HCT116 (cell line): ENCODE measurements around the gene WIF1. TPM values are rescaled to one million over a fixed set of nuclear protein-coding genes. Genes with fewer than 3 reads are reported as not detected.

Source experiments
- ATAC-seq: fragments of 200-7000 bp; cut with Tn5 transposase; 2 replicates; pipeline ENCODE4 v1.9.1; 2020; ENCODE audit warnings: mild to moderate bottlenecking, moderate library complexity
- BruUV-seq: library from RNA; stranded (reverse); fragments of 400-500 nt; replicated peaks from 2 replicates; lab custom pipeline; 2021; lab: Mats Ljungman, UMichigan
- CTCF ChIA-PET: fragments of 300-600 bp; sonication (Branson Sonifier 250); formaldehyde crosslinking; loops from one replicate; lab custom pipeline; 2021; ENCODE audit warnings: antibody characterized with exemption; lab: Charles Lee
- POLR2A ChIA-PET: fragments of 300-600, 350-600 bp; sonication (Branson Sonifier 250); formaldehyde crosslinking; loops from one replicate; lab custom pipeline; 2021; ENCODE audit warnings: antibody characterized with exemption; lab: Charles Lee
- RAD21 ChIA-PET, 2 experiments: fragments of 300-600 bp; sonication (Branson Sonifier 250); formaldehyde crosslinking; loops; one replicate each; lab custom pipeline; 2023; ENCODE audit warnings: low total read pairs in 2 of 2; ENCODE audit not compliant: uncharacterized antibody in 2 of 2, unreplicated experiment in 2 of 2, low non-redundant PET in 1 of 2; lab: Charles Lee
- DNase-seq: peaks from one replicate; pipeline ENCODE4 v3.0.0-alpha.2; 2010; ENCODE audit warnings: low read depth, low spot score
- H2AFZ ChIP-seq: fragments of 200-600 bp; shearing (Covaris generic), sonication (generic); 2 replicates; pipeline ENCODE4 v1.6.1; 2017; ENCODE audit warnings: low read depth, mixed run types, mixed read lengths, antibody characterized with exemption, low read length; ENCODE audit not compliant: poor library complexity, severe bottlenecking
- H3K27ac ChIP-seq: 2 replicates; pipeline ENCODE4 v1.5.1; 2012; ENCODE audit warnings: low read depth, low read length
- H3K27me3 ChIP-seq: fragments of 200-600 bp; sonication (generic); 2 replicates; pipeline ENCODE4 v1.6.1; 2016; ENCODE audit warnings: mixed run types, low read length, mixed read lengths; ENCODE audit not compliant: insufficient read depth
- H3K36me3 ChIP-seq, 2 experiments: fragments of 200-500 bp in 1 of 2; fragments of 200-600 bp in 1 of 2; sonication (Bioruptor generic) in 1 of 2; sonication (generic) in 1 of 2; 2 replicates each; pipeline versions ENCODE4 v1.5.1 to v1.6.1; 2014 to 2016; ENCODE audit warnings: low read length in 2 of 2, inconsistent platforms in 1 of 2, mixed read lengths in 1 of 2, mixed run types in 1 of 2; ENCODE audit not compliant: insufficient read depth in 2 of 2, control insufficient read depth in 1 of 2
- H3K4me1 ChIP-seq, 2 experiments: fragments of 200-600 bp in 1 of 2; sonication (generic) in 1 of 2; 2 replicates each; pipeline versions ENCODE4 v1.5.1 to v1.6.1; 2012 to 2017; ENCODE audit warnings: low read length in 2 of 2, inconsistent platforms in 1 of 2, mild to moderate bottlenecking in 1 of 2, mixed read lengths in 1 of 2, mixed run types in 1 of 2, moderate library complexity in 1 of 2; ENCODE audit not compliant: insufficient read depth in 2 of 2, control insufficient read depth in 1 of 2
- H3K4me2 ChIP-seq: fragments of 200-600 bp; sonication (generic); 2 replicates; pipeline ENCODE4 v1.6.1; 2017; ENCODE audit warnings: mixed run types, low read length, mixed read lengths
- H3K4me3 ChIP-seq, 2 experiments: fragments of 200-600 bp in 1 of 2; sonication (generic) in 1 of 2; replicated peaks in 1 of 2; 2 replicates each; pipeline ENCODE4 v1.5.1; 2011 to 2016; ENCODE audit warnings: low read length in 2 of 2, control low read depth in 1 of 2, low read depth in 1 of 2, mild to moderate bottlenecking in 1 of 2, mixed read lengths in 1 of 2, mixed run types in 1 of 2
- H3K79me2 ChIP-seq: fragments of 200-600 bp; sonication (generic); 2 replicates; pipeline ENCODE4 v1.6.1; 2017; ENCODE audit warnings: mild to moderate bottlenecking, mixed run types, low read length, moderate library complexity, mixed read lengths; ENCODE audit not compliant: insufficient read depth
- H3K9ac ChIP-seq: fragments of 200-600 bp; sonication (generic); 2 replicates; pipeline ENCODE4 v1.6.1; 2016; ENCODE audit warnings: low read length, mixed read lengths
- H3K9me2 ChIP-seq: fragments of 200-600 bp; sonication (generic), shearing (Covaris generic); 2 replicates; pipeline ENCODE4 v1.6.1; 2017; ENCODE audit warnings: mixed run types, mild to moderate bottlenecking, moderate library complexity; ENCODE audit not compliant: insufficient read depth
- H3K9me3 ChIP-seq, 2 experiments: fragments of 200-500 bp in 1 of 2; fragments of 200-600 bp in 1 of 2; sonication (Bioruptor generic) in 1 of 2; sonication (generic) in 1 of 2; 2 replicates each; pipeline ENCODE4 v1.6.1; 2014 to 2017; ENCODE audit warnings: low read length in 2 of 2, mixed read lengths in 2 of 2, inconsistent platforms in 1 of 2, low read depth in 1 of 2, mild to moderate bottlenecking in 1 of 2, mixed run types in 1 of 2, moderate library complexity in 1 of 2; ENCODE audit not compliant: control insufficient read depth in 1 of 2, insufficient read depth in 1 of 2
- H4K20me1 ChIP-seq: fragments of 200-600 bp; sonication (generic), shearing (Covaris generic); 2 replicates; pipeline ENCODE4 v1.6.1; 2017; ENCODE audit warnings: mixed run types, mild to moderate bottlenecking, moderate library complexity; ENCODE audit not compliant: insufficient read depth
- CBX3 ChIP-seq: IDR thresholded peaks from 2 replicates; pipeline ENCODE4 v1.6.1; 2012; ENCODE audit warnings: low read depth
- CEBPB ChIP-seq: IDR thresholded peaks from 2 replicates; pipeline ENCODE4 v1.6.1; 2012; ENCODE audit warnings: low read depth
- ELF1 ChIP-seq: IDR thresholded peaks from 2 replicates; pipeline ENCODE4 v1.6.1; 2012; ENCODE audit warnings: low read depth, borderline replicate concordance
- EZH2phosphoT487 ChIP-seq: fragments of 200-600 bp; IDR thresholded peaks from 2 replicates; pipeline ENCODE4 v1.6.1; 2018; ENCODE audit warnings: antibody characterized with exemption, borderline replicate concordance
- FOSL1 ChIP-seq: IDR thresholded peaks from 2 replicates; pipeline ENCODE4 v1.6.1; 2012; ENCODE audit warnings: low read depth
- MAX ChIP-seq: IDR thresholded peaks from 2 replicates; pipeline ENCODE4 v1.6.1; 2012
- POLR2A ChIP-seq: IDR thresholded peaks from 2 replicates; pipeline ENCODE4 v1.7.0; 2011; ENCODE audit warnings: borderline replicate concordance; ENCODE audit not compliant: insufficient read depth, insufficient read length; ENCODE audit errors: extremely low read depth
- RAD21 ChIP-seq: IDR thresholded peaks from 2 replicates; pipeline ENCODE4 v1.6.1; 2012; ENCODE audit warnings: low read depth, mild to moderate bottlenecking
- REST ChIP-seq: IDR thresholded peaks from 2 replicates; pipeline ENCODE4 v1.6.1; 2012; ENCODE audit warnings: low read depth
- SP1 ChIP-seq: IDR thresholded peaks from 2 replicates; pipeline ENCODE4 v1.6.1; 2012; ENCODE audit warnings: low read depth
- YY1 ChIP-seq: IDR thresholded peaks from 2 replicates; pipeline ENCODE4 v1.6.1; 2011; ENCODE audit warnings: low read length, low read depth, moderate library complexity, mild to moderate bottlenecking; ENCODE audit not compliant: insufficient replicate concordance; ENCODE audit errors: extremely low read depth
- ZNF274 ChIP-seq: fragments of 200-500 bp; sonication (Bioruptor generic); IDR thresholded peaks from 2 replicates; pipeline ENCODE4 v1.6.1; 2014; ENCODE audit warnings: mild to moderate bottlenecking, low read depth, low read length, inconsistent platforms
- intact Hi-C: fragments of 100-400 bp; cut with micrococcal nuclease; formaldehyde crosslinking; loops from 2 replicates; pipeline ENCODE4 v1.10.0; 2022
- total RNA-seq: library from RNA; stranded (reverse); gene quantifications from one replicate; pipeline ENCODE4 v1.2.1, GENCODE V29; 2021; ENCODE audit not compliant: unreplicated experiment

Gene WIF1
- total RNA-seq, 1 experiment from 2014 or later: not detected

- intact Hi-C loops: no loop called here
- Histone ChIP-seq H3K4me2 (no peak overlapping the region), H3K79me2 (no peaks in the 10 kb centered on the region), H4K20me1 (no peaks in the 10 kb centered on the region), H3K36me3 (no peaks in the 10 kb centered on the region), H3K4me1 (no peaks in the 10 kb centered on the region), H3K27ac (no peak overlapping the region), H3K4me3 (no peak overlapping the region), H3K9ac (no peak overlapping the region), H3K27me3 (no peaks in the 10 kb centered on the region), H3K9me2 (no peaks in the 10 kb centered on the region), H3K9me3 (no peaks in the 10 kb centered on the region), H2AFZ (no peak overlapping the region)
- ChIA-PET RAD21 (no interaction called here), CTCF (no interaction called here), POLR2A (no interaction called here)
- DNase-seq: no peak
- no peak for ATAC-seq
- BruUV-seq: no TSS peak
- no peak for TF ChIP-seq EZH2phosphoT487
- TF ChIP-seq ZNF274: no peak
- no peak for TF ChIP-seq REST
- no peak for TF ChIP-seq CEBPB
- no peak for TF ChIP-seq MAX
- TF ChIP-seq SP1: no peak
- TF ChIP-seq POLR2A: no peak
- TF ChIP-seq RAD21: no peak
- TF ChIP-seq YY1: no peak
- TF ChIP-seq ELF1: no peak
- TF ChIP-seq CBX3: no peak
- no peak for TF ChIP-seq FOSL1
Observed at GRCh38 chr12:65140738-65141137, 19.6 kb upstream of the WIF1 start.
